Astrocyte (in vitro differentiated cells and primary cell): ENCODE results near the gene DCC. TPM values are rescaled to one million over a fixed set of nuclear protein-coding genes. Genes with fewer than 3 reads are reported as not detected.

Source experiments
- DNase-seq: peaks from one replicate; pipeline ENCODE4 v3.0.0-alpha.2; 2010; ENCODE audit warnings: low read depth
- FAIRE-seq: peaks from 2 replicates; lab custom pipeline; 2011; peaks lifted over from hg19 to GRCh38; lab: Jason Lieb, UNC
- H2AFZ ChIP-seq: 2 replicates; pipeline ENCODE4 v1.6.0; 2012; ENCODE audit warnings: low read depth, low read length, inconsistent platforms
- H3K27ac ChIP-seq: 2 replicates; pipeline ENCODE4 v1.5.1; 2011; ENCODE audit warnings: low read depth, low read length, inconsistent platforms
- H3K27me3 ChIP-seq: 2 replicates; pipeline ENCODE4 v1.6.0; 2011; ENCODE audit warnings: low read length, inconsistent platforms; ENCODE audit not compliant: insufficient read depth
- H3K36me3 ChIP-seq: 2 replicates; pipeline ENCODE4 v1.5.1; 2011; ENCODE audit warnings: low read length, inconsistent platforms; ENCODE audit not compliant: insufficient read depth
- H3K4me1 ChIP-seq: 2 replicates; pipeline ENCODE4 v1.5.1; 2011; ENCODE audit warnings: low read length, inconsistent platforms; ENCODE audit not compliant: insufficient read depth
- H3K4me2 ChIP-seq: 2 replicates; pipeline ENCODE4 v1.6.0; 2012; ENCODE audit warnings: low read length, inconsistent platforms
- H3K4me3 ChIP-seq: 2 replicates; pipeline ENCODE4 v1.5.1; 2011; ENCODE audit warnings: low read depth, mild to moderate bottlenecking, low read length, inconsistent platforms; ENCODE audit not compliant: insufficient read depth
- H3K79me2 ChIP-seq: 2 replicates; pipeline ENCODE4 v1.6.0; 2012; ENCODE audit warnings: mild to moderate bottlenecking, low read length, inconsistent platforms; ENCODE audit not compliant: insufficient read depth
- H3K9ac ChIP-seq: 2 replicates; pipeline ENCODE4 v1.6.0; 2012; ENCODE audit warnings: mild to moderate bottlenecking, low read length, inconsistent platforms
- H3K9me3 ChIP-seq: 2 replicates; pipeline ENCODE4 v1.5.1; 2012; ENCODE audit warnings: low read depth, mild to moderate bottlenecking, low read length, inconsistent platforms; ENCODE audit not compliant: insufficient read depth
- H4K20me1 ChIP-seq: 2 replicates; pipeline ENCODE4 v1.6.0; 2012; ENCODE audit warnings: low read length, inconsistent platforms; ENCODE audit not compliant: insufficient read depth
- H3K27ac Mint-ChIP-seq: one replicate; pipeline ENCODE4 v1.8.0; 2021; ENCODE audit warnings: mild to moderate bottlenecking, mixed read lengths; ENCODE audit not compliant: unreplicated experiment
- H3K27me3 Mint-ChIP-seq: one replicate; pipeline ENCODE4 v1.8.0; 2021; ENCODE audit warnings: low read depth, mixed read lengths; ENCODE audit not compliant: unreplicated experiment
- H3K36me3 Mint-ChIP-seq: one replicate; pipeline ENCODE4 v1.8.0; 2021; ENCODE audit warnings: low read depth, mixed read lengths; ENCODE audit not compliant: unreplicated experiment
- H3K4me1 Mint-ChIP-seq: one replicate; pipeline ENCODE4 v1.8.0; 2021; ENCODE audit warnings: low read depth, mixed read lengths; ENCODE audit not compliant: unreplicated experiment
- H3K4me3 Mint-ChIP-seq: one replicate; pipeline ENCODE4 v1.8.0; 2021; ENCODE audit warnings: mild to moderate bottlenecking, moderate library complexity, mixed read lengths; ENCODE audit not compliant: unreplicated experiment
- H3K9me3 Mint-ChIP-seq: one replicate; pipeline ENCODE4 v1.8.0; 2021; ENCODE audit warnings: mild to moderate bottlenecking, mixed read lengths; ENCODE audit not compliant: unreplicated experiment
- EZH2 ChIP-seq: IDR thresholded peaks from 2 replicates; pipeline ENCODE4 v1.6.1; 2012; ENCODE audit warnings: mild to moderate bottlenecking, low read length, inconsistent platforms; ENCODE audit not compliant: insufficient read depth
- total RNA-seq: library from RNA; stranded (reverse); gene quantifications from 2 replicates; pipeline ENCODE4 v1.2.1, GENCODE V29; 2021
- TF ChIP-seq, protein P1 (sequence below): IDR thresholded peaks from 2 replicates; pipeline ENCODE4 v1.5.1; 2011; ENCODE audit warnings: low read depth, mild to moderate bottlenecking, inconsistent platforms, low read length, moderate library complexity; ENCODE audit not compliant: insufficient read depth

The DCC gene
- total RNA-seq, 1 donor from 2014 or later, result 2.6 TPM

DNA sequence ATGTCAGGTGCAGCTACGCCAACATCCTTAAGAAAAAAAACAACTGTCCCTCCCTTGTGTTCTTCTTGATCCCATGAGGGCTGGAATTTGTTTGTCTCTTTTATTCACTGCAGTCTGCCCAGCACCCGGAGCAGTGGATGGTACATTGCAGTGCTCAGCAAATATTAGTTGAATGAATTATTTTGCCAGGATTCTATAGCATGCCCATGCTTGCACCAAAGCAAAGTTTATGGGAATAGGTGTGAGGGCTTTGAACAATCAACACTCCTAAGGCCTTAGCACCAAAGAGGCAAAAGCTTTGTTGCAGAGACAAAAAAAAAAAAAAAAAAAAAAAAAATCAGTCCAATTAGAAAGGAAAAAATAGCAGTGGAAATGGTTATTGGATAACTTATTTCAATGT is 28.7 kb upstream of the DCC start:
- H3K9ac ChIP-seq, result no peak overlapping the region
- H3K79me2 ChIP-seq, result no peaks in the 10 kb centered on the region
- H3K27me3 ChIP-seq, result no peaks in the 10 kb centered on the region
- H3K4me2 ChIP-seq, result no peak overlapping the region
- FAIRE-seq, result no peak
- H3K4me1 ChIP-seq, result peaks cover 12% of the 10 kb centered on the region
- peaks cover 4% of the 10 kb centered on the region for H3K9me3 Mint-ChIP-seq
- H3K4me1 Mint-ChIP-seq, result peaks cover 32% of the 10 kb centered on the region
- no peak overlapping the region for H3K27ac ChIP-seq
- no peaks in the 10 kb centered on the region for H4K20me1 ChIP-seq
- no peak overlapping the region for H3K4me3 Mint-ChIP-seq
- H3K36me3 Mint-ChIP-seq, result no peaks in the 10 kb centered on the region
- no peak overlapping the region for H3K27ac Mint-ChIP-seq
- no peak for TF ChIP-seq EZH2
- TF ChIP-seq, protein P1, sequence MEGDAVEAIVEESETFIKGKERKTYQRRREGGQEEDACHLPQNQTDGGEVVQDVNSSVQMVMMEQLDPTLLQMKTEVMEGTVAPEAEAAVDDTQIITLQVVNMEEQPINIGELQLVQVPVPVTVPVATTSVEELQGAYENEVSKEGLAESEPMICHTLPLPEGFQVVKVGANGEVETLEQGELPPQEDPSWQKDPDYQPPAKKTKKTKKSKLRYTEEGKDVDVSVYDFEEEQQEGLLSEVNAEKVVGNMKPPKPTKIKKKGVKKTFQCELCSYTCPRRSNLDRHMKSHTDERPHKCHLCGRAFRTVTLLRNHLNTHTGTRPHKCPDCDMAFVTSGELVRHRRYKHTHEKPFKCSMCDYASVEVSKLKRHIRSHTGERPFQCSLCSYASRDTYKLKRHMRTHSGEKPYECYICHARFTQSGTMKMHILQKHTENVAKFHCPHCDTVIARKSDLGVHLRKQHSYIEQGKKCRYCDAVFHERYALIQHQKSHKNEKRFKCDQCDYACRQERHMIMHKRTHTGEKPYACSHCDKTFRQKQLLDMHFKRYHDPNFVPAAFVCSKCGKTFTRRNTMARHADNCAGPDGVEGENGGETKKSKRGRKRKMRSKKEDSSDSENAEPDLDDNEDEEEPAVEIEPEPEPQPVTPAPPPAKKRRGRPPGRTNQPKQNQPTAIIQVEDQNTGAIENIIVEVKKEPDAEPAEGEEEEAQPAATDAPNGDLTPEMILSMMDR, result no peak
- DNase-seq, result no peak
- no peaks in the 10 kb centered on the region for H3K36me3 ChIP-seq
- H3K4me3 ChIP-seq, result no peak overlapping the region
- peaks cover 2% of the 10 kb centered on the region for H3K9me3 ChIP-seq
- no peaks in the 10 kb centered on the region for H3K27me3 Mint-ChIP-seq
- no peak overlapping the region for H2AFZ ChIP-seq

DNA sequence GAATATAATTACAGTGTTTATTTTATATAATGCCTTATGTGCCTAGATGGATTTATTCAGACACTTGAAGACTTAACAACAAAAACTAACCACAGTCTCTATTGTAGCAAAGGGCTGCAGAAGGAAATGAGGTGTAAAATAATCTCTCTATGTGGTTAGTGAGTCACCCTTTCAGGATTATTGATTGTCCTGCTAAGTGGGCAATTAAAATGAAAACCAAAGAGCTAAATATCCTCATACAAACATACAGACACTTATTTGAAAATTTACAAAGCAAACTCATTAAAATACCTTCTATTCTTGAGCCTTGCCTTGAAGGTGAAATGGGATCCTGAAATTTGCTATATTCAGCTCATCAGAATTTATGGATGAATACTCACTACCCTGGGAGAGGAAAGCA is 27.7 kb upstream of the DCC start:
- H4K20me1 ChIP-seq, result no peaks in the 10 kb centered on the region
- H3K4me3 ChIP-seq, result no peak overlapping the region
- peaks cover 4% of the 10 kb centered on the region for H3K9me3 Mint-ChIP-seq
- peaks cover 2% of the 10 kb centered on the region for H3K9me3 ChIP-seq
- no peak overlapping the region for H3K4me2 ChIP-seq
- H3K27ac Mint-ChIP-seq, result no peak overlapping the region
- H3K27ac ChIP-seq, result no peak overlapping the region
- H3K4me1 Mint-ChIP-seq, result peaks cover 32% of the 10 kb centered on the region
- TF ChIP-seq, protein P1, result no peak
- no peak for TF ChIP-seq EZH2
- H3K27me3 Mint-ChIP-seq, result no peaks in the 10 kb centered on the region
- no peak overlapping the region for H2AFZ ChIP-seq
- DNase-seq (peak; percentile 74), FAIRE-seq (no peak)
- H3K36me3 Mint-ChIP-seq, result no peaks in the 10 kb centered on the region
- H3K79me2 ChIP-seq, result no peaks in the 10 kb centered on the region
- H3K9ac ChIP-seq, result no peak overlapping the region
- H3K27me3 ChIP-seq, result no peaks in the 10 kb centered on the region
- no peak overlapping the region for H3K4me3 Mint-ChIP-seq
- H3K4me1 ChIP-seq, result peaks cover 12% of the 10 kb centered on the region
- no peaks in the 10 kb centered on the region for H3K36me3 ChIP-seq

DNA sequence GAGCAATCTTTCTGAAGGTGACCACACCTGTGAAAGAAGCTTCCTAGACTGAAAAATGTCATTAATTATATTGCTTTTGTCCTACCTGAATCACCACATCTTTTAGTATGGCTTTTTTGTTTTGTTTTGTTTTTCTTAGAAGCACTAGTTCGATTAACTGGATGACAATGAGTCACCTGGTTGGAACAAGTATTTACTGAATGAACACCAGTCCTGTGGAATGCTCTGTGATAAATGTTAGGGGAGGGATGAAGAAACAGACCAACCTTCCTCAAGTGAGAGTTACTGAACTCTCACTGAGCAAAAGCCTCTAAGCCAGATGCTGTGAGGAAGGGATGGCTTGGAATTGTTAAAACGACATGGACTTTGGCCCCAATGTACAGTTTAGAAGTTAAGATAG is 26.8 kb upstream of the DCC start:
- Histone ChIP-seq H3K4me3 (no peak overlapping the region), H3K9ac (no peak overlapping the region), H3K4me2 (no peak overlapping the region), H4K20me1 (no peaks in the 10 kb centered on the region), H3K36me3 (no peaks in the 10 kb centered on the region), H3K27me3 (no peaks in the 10 kb centered on the region), H3K4me1 (peaks cover 12% of the 10 kb centered on the region), H2AFZ (no peak overlapping the region), H3K9me3 (peaks cover 2% of the 10 kb centered on the region), H3K27ac (no peak overlapping the region), H3K79me2 (no peaks in the 10 kb centered on the region)
- no peaks in the 10 kb centered on the region for H3K27me3 Mint-ChIP-seq
- no peak overlapping the region for H3K4me3 Mint-ChIP-seq
- FAIRE-seq (no peak), DNase-seq (peak; percentile 57)
- no peaks in the 10 kb centered on the region for H3K36me3 Mint-ChIP-seq
- TF ChIP-seq EZH2, result no peak
- TF ChIP-seq, protein P1, result no peak
- H3K4me1 Mint-ChIP-seq, result peaks cover 32% of the 10 kb centered on the region
- no peak overlapping the region for H3K27ac Mint-ChIP-seq
- H3K9me3 Mint-ChIP-seq, result peaks cover 4% of the 10 kb centered on the region
